K562 (cell line): ENCODE data around the gene PRDM16. TPM values are rescaled to one million over a fixed set of nuclear protein-coding genes. Genes with fewer than 3 reads are reported as not detected.

Experiments
- ATAC-seq: fragments of 200-7000 bp; cut with Tn5 transposase; 3 replicates; pipeline ENCODE4 v1.9.1; 2020; ENCODE audit warnings: moderate library complexity
- BruUV-seq: library from RNA; stranded (reverse); fragments of 400-500 nt; replicated peaks from 2 replicates; lab custom pipeline; 2021; lab: Mats Ljungman, UMichigan
- CTCF ChIA-PET: fragments of 300-600 bp; formaldehyde crosslinking; extraction: SDS; loops from one replicate; lab custom pipeline; 2021; ENCODE audit warnings: low intra/inter-chr PET ratio; lab: Yijun Ruan, JAX
- POLR2A ChIA-PET: fragments of 300-600, 350-650 bp; sonication (Branson Sonifier 250); formaldehyde crosslinking; extraction: SDS; loops from one replicate; lab custom pipeline; 2021; ENCODE audit warnings: antibody characterized with exemption, inconsistent platforms; lab: Yijun Ruan, JAX
- DNase-seq, 4 experiments: peaks; one replicate each; pipeline versions ENCODE4 v3.0.0 to v3.0.0-alpha.2; 2011 to 2018; ENCODE audit warnings: low spot score in 3 of 4, mixed read lengths in 3 of 4; ENCODE audit errors: extremely low read depth in 1 of 4
- FAIRE-seq: peaks from 2 replicates; lab custom pipeline; 2011; peaks lifted over from hg19 to GRCh38; lab: Jason Lieb, UNC
- H2AFZ ChIP-seq: 2 replicates; pipeline ENCODE4 v1.6.0; 2011; ENCODE audit warnings: low read depth, low read length, control low read depth, inconsistent platforms
- H3K27ac ChIP-seq: fragments of 200-600 bp; 3 replicates; pipeline ENCODE4 v1.8.0; 2011; ENCODE audit warnings: low read depth, mild to moderate bottlenecking, control low read depth, inconsistent platforms, low read length, moderate library complexity, mixed read lengths; ENCODE audit errors: extremely low read depth
- H3K27me3 ChIP-seq, 2 experiments: fragments of 300-600 bp in 1 of 2; 2 replicates in 1 of 2; 3 replicates in 1 of 2; pipeline versions ENCODE4 v1.6.0 to v1.8.0; 2011; ENCODE audit warnings: inconsistent platforms in 2 of 2, low read length in 2 of 2, mild to moderate bottlenecking in 1 of 2, mixed read lengths in 1 of 2, moderate library complexity in 1 of 2; ENCODE audit not compliant: control insufficient read depth in 2 of 2, insufficient read depth in 2 of 2
- H3K36me3 ChIP-seq: fragments of 300-600 bp; 3 replicates; pipeline ENCODE4 v1.8.0; 2011; ENCODE audit warnings: mild to moderate bottlenecking, low read length, inconsistent platforms; ENCODE audit not compliant: control insufficient read depth, insufficient read depth
- H3K4me1 ChIP-seq, 2 experiments: fragments of 200-600 bp in 1 of 2; replicated peaks in 1 of 2; 2 replicates in 1 of 2; 3 replicates in 1 of 2; pipeline versions ENCODE4 v1.5.1 to v1.8.0; 2011; ENCODE audit warnings: inconsistent platforms in 2 of 2, low read length in 2 of 2, mild to moderate bottlenecking in 1 of 2, mixed read lengths in 1 of 2, moderate library complexity in 1 of 2; ENCODE audit not compliant: control insufficient read depth in 2 of 2, insufficient read depth in 2 of 2
- H3K4me2 ChIP-seq: 2 replicates; pipeline ENCODE4 v1.6.1; 2011; ENCODE audit warnings: low read length, control low read depth, inconsistent platforms, mixed read lengths; ENCODE audit not compliant: insufficient read depth
- H3K4me3 ChIP-seq: fragments of 200-600 bp; sonication (generic), shearing (Covaris generic); 2 replicates; pipeline ENCODE4 v1.5.1; 2016; ENCODE audit warnings: control low read depth, inconsistent platforms
- H3K79me2 ChIP-seq: fragments of 200-600 bp; 3 replicates; pipeline ENCODE4 v1.8.0; 2011; ENCODE audit warnings: low read length, inconsistent platforms; ENCODE audit not compliant: control insufficient read depth, insufficient read depth
- H3K9ac ChIP-seq, 2 experiments: 2 replicates each; pipeline versions ENCODE4 v1.6.0 to v1.6.1; 2011; ENCODE audit warnings: low read depth in 2 of 2, low read length in 2 of 2, control low read depth in 1 of 2, inconsistent platforms in 1 of 2, mild to moderate bottlenecking in 1 of 2, mixed read lengths in 1 of 2; ENCODE audit not compliant: insufficient read depth in 1 of 2
- H3K9me1 ChIP-seq: one replicate; pipeline ENCODE4 v1.6.0; 2011; ENCODE audit warnings: inconsistent platforms, mild to moderate bottlenecking, low read length, moderate library complexity; ENCODE audit not compliant: control insufficient read depth, insufficient read depth
- H3K9me3 ChIP-seq: replicated peaks from 2 replicates; pipeline ENCODE4 v1.5.1; 2011; ENCODE audit warnings: low read depth, low read length, inconsistent platforms; ENCODE audit not compliant: control insufficient read depth, insufficient read depth
- H4K20me1 ChIP-seq: replicated peaks from 2 replicates; pipeline ENCODE4 v1.6.1; 2011; ENCODE audit warnings: low read length, inconsistent platforms, mixed read lengths; ENCODE audit not compliant: control insufficient read depth, insufficient read depth
- C11orf30 ChIP-seq: fragments of 450-650 bp; IDR thresholded peaks from 2 replicates; pipeline ENCODE4 v1.6.1; 2016; ENCODE audit warnings: low read depth, mild to moderate bottlenecking
- CBX8 ChIP-seq: fragments of 200-600 bp; sonication (generic); IDR thresholded peaks from 2 replicates; pipeline ENCODE4 v1.6.1; 2012; ENCODE audit warnings: borderline replicate concordance, mixed run types, low read depth, mild to moderate bottlenecking, moderate library complexity, mixed read lengths, low read length, control low read depth, inconsistent platforms; ENCODE audit not compliant: poor library complexity, severe bottlenecking; ENCODE audit errors: extremely low read depth
- TEAD4 ChIP-seq, 2 experiments: sonication (generic) in 1 of 2; formaldehyde crosslinking in 1 of 2; IDR thresholded peaks; 2 replicates each; pipeline versions ENCODE4 v1.6.1 to v1.8.0; 2012 to 2022; ENCODE audit warnings: borderline replicate concordance in 1 of 2, inconsistent platforms in 1 of 2, low read length in 1 of 2, mild to moderate bottlenecking in 1 of 2, missing genetic modification reagents in 1 of 2
- WGBS: fragments of 100-300 bp; shearing (Covaris generic); methylation state at CpG from one replicate; pipeline ENCODE4 v1.1.6; 2016; ENCODE audit warnings: low coverage, mixed read lengths; ENCODE audit not compliant: insufficient coverage; ENCODE audit errors: missing lambda C conversion rate; 5-methylcytosine and 5-hydroxymethylcytosine counted together
- in situ Hi-C: fragments of 300-500 bp; cut with MboI; formaldehyde crosslinking; loops from 4 replicates; pipeline ENCODE4 v1.15.0; 2018; ENCODE audit warnings: inconsistent platforms, mixed read lengths
- intact Hi-C: fragments of 100-400 bp; cut with micrococcal nuclease; formaldehyde crosslinking; loops from 2 replicates; pipeline ENCODE4 v1.14.2; 2022
- polyA plus RNA-seq, 8 experiments: library from polyadenylated mRNA; depleted of rRNA in 4 of 8; stranded (reverse) in 5 of 8; unstranded in 3 of 8; fragments of >200 nt; fragmentation: Nextera tagmentation in 2 of 8; fragmentation: Illumina TruSeq in 1 of 8; extraction: Ambion mirVana in 2 of 8; extraction: Trizol in 1 of 8; gene quantifications; 2 replicates each; pipeline versions ENCODE4 v1.2.1 to v1.2.3, GENCODE V29; 2011 to 2014; ENCODE audit warnings: inconsistent platforms in 1 of 8, missing spikeins in 1 of 8
- total RNA-seq, 7 experiments: library from RNA; depleted of rRNA in 6 of 7; stranded (reverse); fragments of >200 nt in 6 of 7; fragmentation: Illumina TruSeq in 2 of 7; extraction: Trizol in 2 of 7; gene quantifications; 2 replicates each; pipeline versions ENCODE4 v1.2.1 to v1.2.3, GENCODE V29; 2011 to 2021; ENCODE audit warnings: low replicate concordance in 1 of 7

PRDM16 gene
- total and polyA plus RNA-seq, 9 of the 15 experiments (the other 6 are each of a cell fraction or from before 2014, with no cell fraction given), result 0.10 to 0.27 TPM; not detected in 7

DNA sequence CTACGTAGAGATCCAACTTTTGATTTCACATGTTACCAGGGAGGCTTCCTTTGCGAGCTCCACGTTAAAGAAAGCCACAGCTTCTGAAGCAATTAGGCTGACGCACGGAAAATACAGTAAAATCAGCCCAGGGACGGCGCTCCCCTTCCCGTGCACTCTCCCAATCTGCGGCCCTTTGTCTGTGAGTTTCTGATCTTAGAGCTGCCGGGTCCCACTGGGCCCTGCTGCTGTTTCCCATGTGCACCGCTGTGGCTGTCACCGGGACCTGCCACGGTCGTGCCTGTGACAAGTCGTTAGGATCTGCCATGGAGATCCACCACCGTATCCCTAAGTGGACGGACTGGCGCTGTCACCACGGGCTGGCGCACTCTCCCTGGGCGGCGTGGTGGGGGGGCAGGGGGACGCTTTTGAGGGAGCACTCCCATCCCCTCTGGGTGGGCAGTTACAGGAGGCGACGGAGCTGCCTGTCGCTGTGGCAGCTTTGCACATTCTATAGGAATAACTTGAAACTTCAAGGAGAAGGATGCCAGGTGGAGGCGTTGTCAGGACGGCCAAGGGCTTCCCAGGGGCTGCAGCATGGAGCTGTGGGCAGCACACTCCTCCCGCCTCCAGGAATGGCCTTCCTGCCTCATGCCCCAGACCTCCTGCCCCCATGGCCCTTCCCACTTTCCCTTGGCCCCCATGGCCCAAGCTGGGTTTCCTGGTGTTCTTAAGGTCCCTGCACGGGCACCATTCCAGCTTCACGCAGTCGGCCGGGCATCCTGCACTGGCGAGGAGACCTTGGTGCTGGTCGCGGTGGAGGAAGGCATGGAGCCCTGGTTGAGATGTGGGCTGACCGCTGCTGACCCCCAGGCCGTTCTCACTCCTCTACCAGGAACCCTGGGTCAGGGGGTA, 85.1 kb downstream of the PRDM16 start:
- ChIA-PET POLR2A (interaction anchor here (0.6 to 1.3 kb wide), 2 partner anchors 14 to 135 kb away, joined by 3 to 4 read pairs; no protein-coding TSS in a partner anchor), CTCF (no interaction called here)
- H3K79me2 ChIP-seq, result no peaks in the 10 kb centered on the region
- H3K9me3 ChIP-seq, result no peaks in the 10 kb centered on the region
- no peak for FAIRE-seq
- H2AFZ ChIP-seq, result no peak overlapping the region
- no peak for ATAC-seq
- intact Hi-C loops (no loop called here), in situ Hi-C loops (no loop called here)
- no peak for DNase-seq
- TF ChIP-seq C11orf30 (no peak), TEAD4 (IDR thresholded peaks at IDR 0.05; ENCODE audit: low read length) (no peak), TEAD4 (CRISPR knock-in tag; IDR thresholded peaks at IDR 0.05; ENCODE audit: borderline replicate concordance) (no peak), CBX8 (no peak)
- H3K4me1 ChIP-seq, result no peaks in the 10 kb centered on the region
- H3K27ac ChIP-seq, result no peak overlapping the region
- no peaks in the 10 kb centered on the region for H3K9me1 ChIP-seq
- H3K4me3 ChIP-seq, result no peak overlapping the region
- peaks cover 18% of the 10 kb centered on the region for H4K20me1 ChIP-seq
- H3K36me3 ChIP-seq, result no peaks in the 10 kb centered on the region
- WGBS, result 2% methylated on average over 38 of the region's 38 CpGs
- H3K9ac ChIP-seq, result no peak overlapping the region
- H3K27me3 ChIP-seq, result peaks cover 35 to 70% of the 10 kb centered on the region in 2 experiments
- no TSS peak for BruUV-seq
- H3K4me2 ChIP-seq, result no peak overlapping the region
